ENCODE measurements around the gene PYCARD. TPM values are rescaled to one million over a fixed set of nuclear protein-coding genes. Genes with fewer than 3 reads are reported as not detected.
"Not testable (repeated sequence)": the region's sequence is repeated elsewhere in the genome, so short reads cannot be mapped to it uniquely, and the experiment has no call there.

Gene PYCARD
- total RNA-seq, 1 donor = 85.9 TPM

- no peak for TF ChIP-seq CTCF (IDR thresholded peaks at IDR 0.05; ENCODE audit: insufficient read depth, low read depth, low read length)
- DNase-seq (ENCODE audit: low read depth) = peak; percentile 29
- peak overlapping the region; percentile 78 for H3K4me3 ChIP-seq (ENCODE audit: low read depth, low read length)
Measured at GRCh38 chr16:31201582-31202413, 762 bp downstream of the PYCARD start.

DNA sequence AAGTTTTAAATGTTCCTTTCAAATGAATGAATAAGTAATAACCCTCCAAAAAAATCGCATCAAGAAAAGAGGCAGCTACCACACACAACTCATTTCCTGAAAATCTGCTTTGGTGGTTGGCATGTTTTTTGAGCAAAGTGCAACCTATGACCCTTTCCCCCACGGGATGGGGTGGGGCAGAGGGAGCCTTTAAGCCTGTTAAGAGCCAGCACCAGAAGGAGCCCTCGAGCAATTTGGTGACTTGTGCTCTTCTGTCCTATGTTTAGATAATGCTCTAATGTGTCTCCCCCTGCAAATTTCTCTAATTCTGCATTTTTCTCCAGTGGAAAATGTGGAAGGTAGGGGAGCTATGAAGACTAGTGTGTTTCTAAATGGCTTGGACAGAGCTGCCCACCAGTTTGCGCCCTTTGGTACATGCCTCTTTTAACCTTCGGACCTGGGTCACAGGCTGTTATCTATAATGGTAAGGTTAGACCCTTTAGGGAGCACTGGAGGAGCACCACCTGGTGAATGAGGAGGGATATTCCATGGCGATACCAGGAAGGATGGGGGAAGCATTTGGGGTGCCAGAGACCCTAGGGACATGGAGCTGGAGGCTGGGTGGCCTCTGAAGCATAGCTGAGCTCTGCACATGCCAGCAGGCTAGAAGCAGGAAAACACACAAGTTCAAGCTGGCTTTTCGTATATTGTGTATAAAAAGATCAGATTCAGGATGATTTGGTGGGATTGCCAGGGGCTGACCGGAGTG, 1.6 kb downstream of the PYCARD start:
- peak; percentile 26 for DNase-seq (ENCODE audit: low read depth)
- H3K4me3 ChIP-seq (ENCODE audit: low read depth, low read length) = peak overlapping the region; percentile 78
- TF ChIP-seq CTCF (IDR thresholded peaks at IDR 0.05; ENCODE audit: insufficient read depth, low read depth, low read length) = peak; percentile 16

- not testable (repeated sequence) for DNase-seq (ENCODE audit: low read depth); H3K4me3 ChIP-seq (ENCODE audit: low read depth, low read length)
Measured at GRCh38 chr16:31200111-31200510, 2.4 kb downstream of the PYCARD start.

DNA sequence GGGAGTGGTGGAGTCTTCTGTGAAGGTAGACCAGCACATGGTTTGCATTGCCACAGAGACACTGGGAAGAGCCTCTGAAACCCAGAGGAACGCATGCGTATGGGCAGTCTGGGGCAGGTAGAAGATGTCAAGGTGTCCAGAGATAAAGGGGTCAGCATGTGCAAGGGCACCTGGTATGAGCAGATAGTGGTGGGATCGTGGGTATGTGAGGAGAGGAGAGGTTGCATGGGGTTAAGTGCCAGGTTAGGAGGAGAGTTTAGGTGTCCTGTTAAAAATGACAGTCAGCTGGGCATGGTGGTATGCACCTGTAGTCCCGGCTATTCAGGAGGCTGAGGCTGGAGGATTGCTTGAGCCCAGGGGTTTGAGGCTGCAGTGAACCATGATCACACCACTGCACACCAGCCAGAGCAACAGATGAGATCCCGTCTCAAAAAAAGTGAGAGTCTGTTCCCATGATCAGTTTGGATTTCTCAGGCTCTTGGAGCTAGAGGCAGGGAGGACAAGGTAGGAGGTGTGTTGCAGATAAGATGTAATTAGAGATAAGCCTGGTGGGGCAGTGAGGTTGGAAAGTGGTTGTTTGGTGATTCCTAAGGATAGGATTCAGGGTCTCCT, 3.0 kb downstream of the PYCARD start:
- TF ChIP-seq CTCF (IDR thresholded peaks at IDR 0.05; ENCODE audit: insufficient read depth, low read depth, low read length) = no peak
- no peak for DNase-seq (ENCODE audit: low read depth)
- H3K4me3 ChIP-seq (ENCODE audit: low read depth, low read length) = no peak overlapping the region

DNA sequence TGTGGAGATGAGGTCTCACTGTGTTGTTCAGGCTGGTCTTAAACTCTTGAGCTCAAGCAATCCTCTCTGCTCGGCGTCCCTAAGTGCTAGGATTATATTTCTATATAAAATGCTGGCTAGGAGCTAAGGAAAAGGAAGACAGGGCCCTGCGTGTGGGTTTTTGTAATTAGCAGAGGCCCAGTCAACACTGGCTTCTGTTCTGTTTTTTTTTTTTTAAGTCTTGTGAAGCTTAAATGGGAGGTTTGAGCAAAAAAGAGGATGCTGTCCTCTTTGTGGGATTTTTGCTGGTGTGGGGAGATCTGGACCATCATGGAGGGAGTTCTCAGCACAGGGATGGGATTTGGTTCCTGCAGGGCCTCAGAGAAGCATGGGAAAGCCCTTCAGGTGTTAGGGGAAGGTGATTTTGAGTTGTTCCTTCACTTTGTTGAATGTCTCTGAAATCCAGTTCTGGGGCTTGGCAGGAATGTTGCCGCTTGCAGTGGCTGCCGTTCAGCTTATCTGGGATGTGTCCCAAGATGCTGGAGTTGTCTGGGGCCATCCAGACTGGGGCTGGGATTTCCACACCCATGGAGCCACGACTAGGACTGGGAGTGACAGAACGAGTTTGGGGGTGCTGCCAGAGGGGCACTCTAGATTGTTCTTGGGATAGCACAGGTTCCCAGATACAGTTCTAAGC, 4.2 kb downstream of the PYCARD start:
- TF ChIP-seq CTCF (IDR thresholded peaks at IDR 0.05; ENCODE audit: insufficient read depth, low read depth, low read length) = no peak
- no peak overlapping the region for H3K4me3 ChIP-seq (ENCODE audit: low read depth, low read length)
- DNase-seq (ENCODE audit: low read depth) = no peak

- no peak for DNase-seq (ENCODE audit: low read depth)
- no peak for TF ChIP-seq CTCF (IDR thresholded peaks at IDR 0.05; ENCODE audit: insufficient read depth, low read depth, low read length)
- H3K4me3 ChIP-seq (ENCODE audit: low read depth, low read length) = no peak overlapping the region
Measured at GRCh38 chr16:31196324-31197088, 6.1 kb downstream of the PYCARD start.

GRCh38 chr16:31195861-31196260, 6.7 kb downstream of the PYCARD start:
- DNase-seq (ENCODE audit: low read depth); H3K4me3 ChIP-seq (ENCODE audit: low read depth, low read length): not testable (repeated sequence)
